HepG2 (cell line): ENCODE results near the gene LEMD2.

Experiments used
- KLF15 ChIP-seq: sonication (generic); formaldehyde crosslinking; IDR thresholded peaks from 2 replicates; pipeline ENCODE4 v1.8.1; 2023; ENCODE audit warnings: borderline replicate concordance, mild to moderate bottlenecking, inconsistent platforms, missing genetic modification reagents, mixed read lengths
- MAX ChIP-seq: IDR thresholded peaks from 2 replicates; pipeline ENCODE4 v1.6.1; 2012; ENCODE audit warnings: inconsistent platforms
- MXI1 ChIP-seq: IDR thresholded peaks from 3 replicates; pipeline ENCODE4 v1.6.1; 2012; ENCODE audit warnings: low read depth, low read length, inconsistent platforms, borderline replicate concordance
- POLR2A ChIP-seq, 2 experiments: IDR thresholded peaks; 2 replicates each; pipeline ENCODE4 v1.6.1; 2011; ENCODE audit warnings: low read depth in 2 of 2, low read length in 2 of 2, mild to moderate bottlenecking in 1 of 2, moderate library complexity in 1 of 2; ENCODE audit not compliant: insufficient read depth in 1 of 2
- ZNF576 ChIP-seq: sonication (generic); formaldehyde crosslinking; IDR thresholded peaks from 2 replicates; pipeline ENCODE4 v1.4.0; 2020; ENCODE audit warnings: mild to moderate bottlenecking, missing genetic modification reagents

GRCh38 chr6:33776186-33776585, 12.7 kb downstream of the LEMD2 start:
- TF ChIP-seq POLR2A (IDR thresholded peaks at IDR 0.05; ENCODE audit: insufficient read depth in 1 of 2, low read depth in 2 of 2, low read length in 2 of 2): no peak
- TF ChIP-seq MAX: no peak
- no peak for TF ChIP-seq MXI1
- no peak for TF ChIP-seq ZNF576 (CRISPR knock-in tag)
- no peak for TF ChIP-seq KLF15 (CRISPR knock-in tag)
